PC-9 (cell line): ENCODE measurements around the gene CLCN3. TPM values are rescaled to one million over a fixed set of nuclear protein-coding genes. Genes with fewer than 3 reads are reported as not detected.

ENCODE experiments used
- BruUV-seq: library from RNA; stranded (reverse); fragments of 400-500 nt; replicated peaks from 2 replicates; lab custom pipeline; 2021; lab: Mats Ljungman, UMichigan
- CTCF ChIA-PET: fragments of 300-600 bp; sonication (Branson Sonifier 250); formaldehyde crosslinking; loops from one replicate; lab custom pipeline; 2022; ENCODE audit warnings: antibody characterized with exemption; lab: Charles Lee
- POLR2A ChIA-PET: fragments of 300-600 bp; sonication (Branson Sonifier 250); formaldehyde crosslinking; loops from one replicate; lab custom pipeline; 2022; ENCODE audit warnings: antibody characterized with exemption; ENCODE audit not compliant: unreplicated experiment; lab: Charles Lee
- DNase-seq, 2 experiments: peaks; one replicate each; pipeline versions ENCODE4 v3.0.0 to v3.0.0-alpha.2; 2015 to 2022; ENCODE audit warnings: mixed read lengths in 1 of 2
- H2AFZ ChIP-seq: fragments of 200-600 bp; sonication (generic); 2 replicates; pipeline ENCODE4 v1.8.1; 2017; ENCODE audit warnings: antibody characterized with exemption
- H3F3A ChIP-seq: fragments of 200-600 bp; sonication (generic); 2 replicates; pipeline ENCODE4 v1.8.1; 2017; ENCODE audit warnings: antibody characterized with exemption, mild to moderate bottlenecking, low read depth; ENCODE audit not compliant: insufficient read depth
- H3K27ac ChIP-seq: fragments of 200-600 bp; sonication (generic); 2 replicates; pipeline ENCODE4 v1.6.1; 2016; ENCODE audit warnings: mixed run types
- H3K27me3 ChIP-seq: fragments of 200-600 bp; sonication (generic); 2 replicates; pipeline ENCODE4 v1.6.1; 2016; ENCODE audit warnings: low read depth, mixed run types; ENCODE audit not compliant: insufficient read depth
- H3K36me3 ChIP-seq: fragments of 200-600 bp; sonication (generic); 2 replicates; pipeline ENCODE4 v1.6.1; 2016; ENCODE audit warnings: low read depth, mixed run types
- H3K4me1 ChIP-seq: fragments of 200-600 bp; sonication (generic); replicated peaks from 2 replicates; pipeline ENCODE4 v1.6.1; 2016; ENCODE audit warnings: mixed run types; ENCODE audit not compliant: insufficient read depth
- H3K4me2 ChIP-seq: fragments of 200-600 bp; sonication (generic); 2 replicates; pipeline ENCODE4 v1.6.1; 2017; ENCODE audit warnings: mixed run types
- H3K4me3 ChIP-seq: fragments of 200-600 bp; sonication (generic); 2 replicates; pipeline ENCODE4 v1.6.1; 2016; ENCODE audit warnings: mixed run types
- H3K79me2 ChIP-seq: fragments of 200-600 bp; sonication (generic); 2 replicates; pipeline ENCODE4 v1.6.1; 2017; ENCODE audit warnings: low read depth, mixed run types
- H3K9me2 ChIP-seq: fragments of 200-600 bp; sonication (generic); 2 replicates; pipeline ENCODE4 v1.8.1; 2017; ENCODE audit warnings: mild to moderate bottlenecking; ENCODE audit not compliant: insufficient read depth
- H3K9me3 ChIP-seq: fragments of 200-600 bp; sonication (generic); 2 replicates; pipeline ENCODE4 v1.8.1; 2016; ENCODE audit warnings: low read depth; ENCODE audit not compliant: insufficient read depth
- H4K20me1 ChIP-seq: fragments of 200-600 bp; sonication (generic); 2 replicates; pipeline ENCODE4 v1.8.1; 2017; ENCODE audit not compliant: insufficient read depth
- CTCF ChIP-seq: fragments of 200-600 bp; sonication (generic); conservative IDR thresholded peaks from 2 replicates; pipeline ENCODE4 v1.6.1; 2017; ENCODE audit warnings: mixed run types, antibody characterized with exemption, mild to moderate bottlenecking, moderate library complexity
- EZH2 ChIP-seq: fragments of 200-600 bp; sonication (generic); IDR thresholded peaks from 2 replicates; pipeline ENCODE4 v1.8.0; 2017; ENCODE audit warnings: antibody characterized with exemption, low read depth
- intact Hi-C: fragments of 100-400 bp; cut with micrococcal nuclease; formaldehyde crosslinking; loops from one replicate; pipeline ENCODE4 v1.10.0; 2022; ENCODE audit not compliant: unreplicated experiment
- total RNA-seq: library from RNA; stranded (reverse); gene quantifications from 2 replicates; pipeline ENCODE4 v1.2.3, GENCODE V29; 2021

Gene CLCN3
- total RNA-seq, 1 experiment from 2014 or later, result 51.6 TPM

DNA sequence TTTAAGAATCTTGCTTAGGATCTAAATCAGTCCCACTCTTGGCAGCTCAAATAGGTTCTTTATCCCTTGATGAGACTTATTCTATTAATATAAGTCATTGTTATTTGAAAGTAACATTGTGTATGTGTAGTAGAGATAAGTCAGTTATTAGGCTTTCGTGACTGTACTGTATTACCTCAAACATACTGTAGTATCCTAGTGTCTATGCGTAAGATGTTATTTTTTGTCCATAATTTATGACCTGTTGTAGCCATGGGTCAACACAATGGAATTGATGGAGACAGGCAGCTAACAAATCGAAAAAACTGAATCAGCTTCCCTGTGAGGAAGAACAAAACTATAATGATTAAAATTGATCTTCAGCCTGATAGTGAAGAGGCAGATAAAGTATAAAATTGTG is 41.8 kb downstream of the CLCN3 start:
- BruUV-seq, result no TSS peak
- Histone ChIP-seq H3F3A (peaks cover 23% of the 10 kb centered on the region), H3K27me3 (no peaks in the 10 kb centered on the region), H3K4me3 (no peak overlapping the region), H3K79me2 (peaks cover 51% of the 10 kb centered on the region), H4K20me1 (no peaks in the 10 kb centered on the region), H3K9me3 (no peaks in the 10 kb centered on the region), H3K4me1 (peaks cover 43% of the 10 kb centered on the region), H3K27ac (peak overlapping the region; percentile 98; the same call in 1 of the 2 replicates), H3K9me2 (no peaks in the 10 kb centered on the region; the same call in 1 of the 2 replicates), H2AFZ (no peak overlapping the region), H3K36me3 (no peaks in the 10 kb centered on the region), H3K4me2 (peak overlapping the region; percentile 93)
- intact Hi-C loops, result no loop called here
- POLR2A ChIA-PET, result no interaction called here
- DNase-seq, result no peak
- CTCF ChIA-PET, result no interaction called here
- TF ChIP-seq CTCF (no peak), EZH2 (no peak)

GRCh38 chr4:169663402-169663801 is 43.0 kb downstream of the CLCN3 start:
- intact Hi-C loops, result no loop called here
- Histone ChIP-seq H3K27me3 (no peaks in the 10 kb centered on the region), H3K4me1 (peaks cover 31% of the 10 kb centered on the region), H3K27ac (no peak overlapping the region), H3F3A (peaks cover 23% of the 10 kb centered on the region), H3K4me2 (no peak overlapping the region), H2AFZ (no peak overlapping the region), H3K79me2 (peaks cover 47% of the 10 kb centered on the region), H3K36me3 (no peaks in the 10 kb centered on the region), H4K20me1 (no peaks in the 10 kb centered on the region), H3K9me3 (no peaks in the 10 kb centered on the region), H3K4me3 (no peak overlapping the region), H3K9me2 (no peaks in the 10 kb centered on the region; the same call in 1 of the 2 replicates)
- ChIA-PET POLR2A (no interaction called here), CTCF (no interaction called here)
- DNase-seq, result no peak
- TF ChIP-seq CTCF (no peak), EZH2 (no peak)
- no TSS peak for BruUV-seq

DNA sequence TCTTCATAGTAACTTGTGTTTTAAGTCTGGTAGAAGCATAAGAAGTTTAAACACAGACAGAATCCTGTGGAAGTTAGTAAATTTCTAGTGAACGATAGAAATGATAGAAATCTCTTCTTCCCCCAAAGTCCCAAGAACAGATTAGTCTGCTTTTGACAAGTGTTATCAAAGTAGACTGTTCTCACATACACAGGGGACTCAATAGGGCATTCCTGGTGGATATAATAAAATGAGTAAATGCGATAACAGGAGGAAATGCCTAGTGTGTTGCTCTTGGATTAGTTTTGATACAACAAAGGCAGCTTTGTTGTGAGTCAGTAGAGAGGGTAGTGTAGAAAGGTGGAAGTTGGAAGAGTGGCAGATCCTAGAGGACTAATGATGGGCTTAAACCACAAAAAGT is 43.5 kb downstream of the CLCN3 start:
- ChIA-PET CTCF (no interaction called here), POLR2A (no interaction called here)
- Histone ChIP-seq H3K9me3 (no peaks in the 10 kb centered on the region), H3K4me1 (peaks cover 27% of the 10 kb centered on the region), H3K27me3 (no peaks in the 10 kb centered on the region), H3F3A (peaks cover 22% of the 10 kb centered on the region), H2AFZ (no peak overlapping the region), H3K79me2 (peaks cover 42% of the 10 kb centered on the region), H3K4me2 (no peak overlapping the region), H4K20me1 (no peaks in the 10 kb centered on the region), H3K36me3 (no peaks in the 10 kb centered on the region), H3K9me2 (no peaks in the 10 kb centered on the region), H3K27ac (no peak overlapping the region), H3K4me3 (no peak overlapping the region)
- no TSS peak for BruUV-seq
- TF ChIP-seq EZH2 (no peak), CTCF (no peak)
- DNase-seq, result no peak
- intact Hi-C loops, result no loop called here
